ENCODE data around the gene FIBP. TPM values are rescaled to one million over a fixed set of nuclear protein-coding genes. Genes with fewer than 3 reads are reported as not detected.
A peak's percentile ranks its signal among the peaks of the same experiment; 100 is the strongest.

FIBP gene
- total and polyA plus RNA-seq, 2 donors (not counting 3 experiments of a cell fraction or from before 2014, with no cell fraction given): 105 to 162 TPM

DNA sequence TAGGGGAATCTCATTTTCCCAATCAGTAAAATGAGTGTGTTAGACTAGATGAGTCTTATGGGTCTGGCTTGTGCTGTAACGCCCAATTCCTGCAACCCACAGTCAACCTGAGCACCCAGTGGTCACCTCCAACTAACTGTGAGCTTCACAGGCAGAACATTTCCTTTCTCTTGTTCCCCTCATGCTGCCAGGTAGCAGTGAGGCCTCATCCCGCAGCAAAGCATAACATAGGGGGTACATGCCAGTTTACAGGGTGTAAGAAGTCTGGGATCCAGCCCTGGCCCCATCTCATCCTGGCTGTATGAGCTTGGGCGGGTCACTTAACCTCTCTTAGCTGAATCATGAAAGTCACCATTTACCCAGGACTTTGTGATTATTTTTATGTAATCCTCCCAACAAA lies 19.4 kb downstream of the FIBP start:
- Histone ChIP-seq H3K4me2 (ENCODE audit: insufficient read depth, low read length) (no peak overlapping the region), H3K9me3 (replicated peaks; ENCODE audit: control insufficient read depth, insufficient read depth, low read length) (no peaks in the 10 kb centered on the region), H3K9me1 (replicated peaks; ENCODE audit: control insufficient read depth, extremely low read depth, insufficient read depth, low read length) (no peaks in the 10 kb centered on the region), H3K27ac (ENCODE audit: insufficient read depth, low read depth, low read length) (no peak overlapping the region), H3K9ac (replicated peaks; ENCODE audit: extremely low read depth, insufficient read depth, low read length) (no peak overlapping the region), H3K79me2 (ENCODE audit: control insufficient read depth, insufficient read depth, low read length) (peaks cover 3% of the 10 kb centered on the region), H3K4me1 (ENCODE audit: control insufficient read depth, extremely low read depth, insufficient read depth, low read length) (peaks cover 17% of the 10 kb centered on the region), H3K4me3 (replicated peaks in 1 of 3; ENCODE audit: insufficient read depth in 1 of 3, low read depth in 1 of 3, low read length in 3 of 3) (no peak overlapping the region), H4K20me1 (replicated peaks; ENCODE audit: control insufficient read depth, extremely low read depth, insufficient read depth, low read length) (no peaks in the 10 kb centered on the region), H3K27me3 (ENCODE audit: control insufficient read depth in 2 of 2, insufficient read depth in 2 of 2, low read length in 2 of 2) (no peaks in the 10 kb centered on the region), H3K36me3 (ENCODE audit: control insufficient read depth in 2 of 2, extremely low read depth in 1 of 2, insufficient read depth in 2 of 2, low read length in 2 of 2) (peaks cover 6 to 39% of the 10 kb centered on the region in 2 experiments), H2AFZ (ENCODE audit: low read depth, low read length) (no peak overlapping the region)
- DNase-seq (ENCODE audit: low read depth, low spot score) (no peak), FAIRE-seq (no peak)
- TF ChIP-seq EZH2 (IDR thresholded peaks at IDR 0.05; ENCODE audit: borderline replicate concordance, low read depth, low read length, severe bottlenecking) (no peak), FOS (IDR thresholded peaks at IDR 0.05; ENCODE audit: borderline replicate concordance, insufficient read depth, low read length) (no peak), JUN (IDR thresholded peaks at IDR 0.05; ENCODE audit: borderline replicate concordance, insufficient read depth, insufficient read length, low read depth) (no peak), GATA2 (IDR thresholded peaks at IDR 0.05; ENCODE audit: insufficient read depth, insufficient read length, low read depth, low read length) (no peak), POLR2AphosphoS5 (IDR thresholded peaks at IDR 0.05; ENCODE audit: insufficient read depth, low read depth, low read length) (peak; percentile 40)
- TF ChIP-seq, protein P1, sequence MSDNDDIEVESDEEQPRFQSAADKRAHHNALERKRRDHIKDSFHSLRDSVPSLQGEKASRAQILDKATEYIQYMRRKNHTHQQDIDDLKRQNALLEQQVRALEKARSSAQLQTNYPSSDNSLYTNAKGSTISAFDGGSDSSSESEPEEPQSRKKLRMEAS (IDR thresholded peaks at IDR 0.05; ENCODE audit: insufficient read depth, insufficient read length): no peak
- TF ChIP-seq, protein P2, sequence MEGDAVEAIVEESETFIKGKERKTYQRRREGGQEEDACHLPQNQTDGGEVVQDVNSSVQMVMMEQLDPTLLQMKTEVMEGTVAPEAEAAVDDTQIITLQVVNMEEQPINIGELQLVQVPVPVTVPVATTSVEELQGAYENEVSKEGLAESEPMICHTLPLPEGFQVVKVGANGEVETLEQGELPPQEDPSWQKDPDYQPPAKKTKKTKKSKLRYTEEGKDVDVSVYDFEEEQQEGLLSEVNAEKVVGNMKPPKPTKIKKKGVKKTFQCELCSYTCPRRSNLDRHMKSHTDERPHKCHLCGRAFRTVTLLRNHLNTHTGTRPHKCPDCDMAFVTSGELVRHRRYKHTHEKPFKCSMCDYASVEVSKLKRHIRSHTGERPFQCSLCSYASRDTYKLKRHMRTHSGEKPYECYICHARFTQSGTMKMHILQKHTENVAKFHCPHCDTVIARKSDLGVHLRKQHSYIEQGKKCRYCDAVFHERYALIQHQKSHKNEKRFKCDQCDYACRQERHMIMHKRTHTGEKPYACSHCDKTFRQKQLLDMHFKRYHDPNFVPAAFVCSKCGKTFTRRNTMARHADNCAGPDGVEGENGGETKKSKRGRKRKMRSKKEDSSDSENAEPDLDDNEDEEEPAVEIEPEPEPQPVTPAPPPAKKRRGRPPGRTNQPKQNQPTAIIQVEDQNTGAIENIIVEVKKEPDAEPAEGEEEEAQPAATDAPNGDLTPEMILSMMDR (IDR thresholded peaks at IDR 0.05; ENCODE audit: extremely low read depth in 1 of 2, insufficient read depth in 1 of 2, low read depth in 1 of 2, low read length in 2 of 2): no peak
- intact Hi-C loops (cut with micrococcal nuclease): no loop called here
- no TSS peak for BruUV-seq (replicated peaks)
- CTCF ChIA-PET: interaction anchor here (1.1 to 7.1 kb wide), 3 partner anchors 9 to 19 kb away, joined by 3 to 73 read pairs (median 16); partner anchors contain the start of genes CFL1, FIBP and MUS81
- dilution Hi-C loops (cut with MboI; ENCODE audit: extremely low pct_ligation_motif_present, low sequenced_read_pairs): no loop called here
- POLR2A ChIA-PET: interaction anchor here (0.9 kb wide), 1 partner anchor 21 kb away, joined by 3 read pairs; the partner anchor contains the start of gene CCDC85B
